ENCODE results near the gene SH3PXD2A. TPM values are rescaled to one million over a fixed set of nuclear protein-coding genes. Genes with fewer than 3 reads are reported as not detected.

Gene SH3PXD2A
- total RNA-seq, 4 donors from 2014 or later, result 6.2 to 16.8 (median 11.4) TPM

DNA sequence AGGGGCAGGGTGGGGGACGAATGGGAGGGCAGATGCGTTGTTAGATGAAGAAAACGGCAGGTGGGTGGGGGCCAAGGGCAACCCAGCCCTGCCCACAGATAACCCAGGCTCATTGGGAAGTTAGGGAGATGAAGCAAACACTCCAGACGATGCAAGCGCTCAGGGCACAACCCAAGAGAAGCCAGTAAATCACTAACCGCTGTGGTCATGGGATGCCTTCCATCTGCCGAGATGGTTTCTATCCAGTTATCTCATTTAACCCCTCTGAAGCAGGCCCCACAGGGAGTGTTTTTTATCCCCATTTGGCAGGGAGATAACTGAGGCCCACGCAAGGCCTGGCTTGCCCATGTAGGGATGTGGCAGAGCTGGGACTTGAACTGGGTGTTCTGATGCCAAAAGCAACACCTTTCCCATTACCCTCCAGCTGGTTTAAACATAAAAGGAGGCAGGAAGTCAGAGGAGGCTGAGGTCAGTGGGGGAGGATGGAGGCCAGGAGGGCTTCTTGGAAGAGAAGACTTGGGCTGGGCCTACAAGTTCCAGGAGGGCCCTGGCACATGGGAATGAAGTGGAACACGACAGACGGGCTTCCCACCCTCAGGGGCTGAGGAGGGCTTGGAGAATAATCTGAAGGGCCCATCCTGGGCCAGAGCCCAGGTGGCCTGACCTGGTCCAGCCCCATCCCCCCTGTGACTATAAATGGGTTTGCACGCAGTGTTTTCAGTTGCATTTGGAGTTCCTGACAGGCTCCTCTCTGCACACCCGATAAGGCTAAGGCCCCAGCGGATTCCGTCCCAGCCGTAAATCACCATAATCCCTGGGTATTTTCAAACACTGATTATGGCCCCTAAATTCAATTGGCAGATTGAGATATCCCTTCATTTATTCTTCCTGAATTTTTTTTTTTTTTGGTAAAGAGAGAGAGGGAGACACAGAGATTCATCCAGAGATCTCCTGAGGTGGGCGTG, 281.0 kb downstream of the SH3PXD2A start:
- ATAC-seq (no peak), DNase-seq (no peak)
- peaks cover 0 to 16% of the 10 kb centered on the region in 2 donors for H3K36me3 ChIP-seq
- TF ChIP-seq POLR2A (IDR thresholded peaks at IDR 0.05), result no peak
- TF ChIP-seq, protein P1, sequence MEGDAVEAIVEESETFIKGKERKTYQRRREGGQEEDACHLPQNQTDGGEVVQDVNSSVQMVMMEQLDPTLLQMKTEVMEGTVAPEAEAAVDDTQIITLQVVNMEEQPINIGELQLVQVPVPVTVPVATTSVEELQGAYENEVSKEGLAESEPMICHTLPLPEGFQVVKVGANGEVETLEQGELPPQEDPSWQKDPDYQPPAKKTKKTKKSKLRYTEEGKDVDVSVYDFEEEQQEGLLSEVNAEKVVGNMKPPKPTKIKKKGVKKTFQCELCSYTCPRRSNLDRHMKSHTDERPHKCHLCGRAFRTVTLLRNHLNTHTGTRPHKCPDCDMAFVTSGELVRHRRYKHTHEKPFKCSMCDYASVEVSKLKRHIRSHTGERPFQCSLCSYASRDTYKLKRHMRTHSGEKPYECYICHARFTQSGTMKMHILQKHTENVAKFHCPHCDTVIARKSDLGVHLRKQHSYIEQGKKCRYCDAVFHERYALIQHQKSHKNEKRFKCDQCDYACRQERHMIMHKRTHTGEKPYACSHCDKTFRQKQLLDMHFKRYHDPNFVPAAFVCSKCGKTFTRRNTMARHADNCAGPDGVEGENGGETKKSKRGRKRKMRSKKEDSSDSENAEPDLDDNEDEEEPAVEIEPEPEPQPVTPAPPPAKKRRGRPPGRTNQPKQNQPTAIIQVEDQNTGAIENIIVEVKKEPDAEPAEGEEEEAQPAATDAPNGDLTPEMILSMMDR (IDR thresholded peaks at IDR 0.05 in 4 of 5, conservative IDR thresholded peaks at IDR 0.05 in 1 of 5), result no peak
- H3K9me3 ChIP-seq, result no peaks in the 10 kb centered on the region
- H3K4me1 ChIP-seq, result peaks cover 9 to 12% of the 10 kb centered on the region in 2 donors
- in situ Hi-C loops (cut with MboI; ENCODE audit: low sequenced_read_pairs in 4 of 4), result loop anchor here in 2 of 4 donors (25.0 kb wide), 2 partner anchors 162 to 288 kb away; partner anchors contain the start of gene SH3PXD2A (in 1 of the 2)
- no peak overlapping the region for H3K4me3 ChIP-seq
- intact Hi-C loops (cut with DNase I; ENCODE audit: low total_unique reads), result no loop called here
- no peak overlapping the region for H3K27ac ChIP-seq
- no peaks in the 10 kb centered on the region for H3K27me3 ChIP-seq

- no peak overlapping the region for H3K27ac ChIP-seq
- H3K36me3 ChIP-seq, result peaks cover 0 to 16% of the 10 kb centered on the region in 2 donors
- H3K9me3 ChIP-seq, result no peaks in the 10 kb centered on the region
- DNase-seq, result no peak
- TF ChIP-seq, protein P1 (IDR thresholded peaks at IDR 0.05 in 4 of 5, conservative IDR thresholded peaks at IDR 0.05 in 1 of 5), result no peak
- intact Hi-C loops (cut with DNase I; ENCODE audit: low total_unique reads), result no loop called here
- peaks cover 0 to 3% of the 10 kb centered on the region in 2 donors for H3K4me1 ChIP-seq
- ATAC-seq, result no peak
- in situ Hi-C loops (cut with MboI; ENCODE audit: low sequenced_read_pairs in 4 of 4), result no loop called here
- no peak overlapping the region for H3K4me3 ChIP-seq
- no peaks in the 10 kb centered on the region for H3K27me3 ChIP-seq
These were observed 282.2 kb downstream of the SH3PXD2A start for GRCh38 chr10:103573205-103573487.

DNA sequence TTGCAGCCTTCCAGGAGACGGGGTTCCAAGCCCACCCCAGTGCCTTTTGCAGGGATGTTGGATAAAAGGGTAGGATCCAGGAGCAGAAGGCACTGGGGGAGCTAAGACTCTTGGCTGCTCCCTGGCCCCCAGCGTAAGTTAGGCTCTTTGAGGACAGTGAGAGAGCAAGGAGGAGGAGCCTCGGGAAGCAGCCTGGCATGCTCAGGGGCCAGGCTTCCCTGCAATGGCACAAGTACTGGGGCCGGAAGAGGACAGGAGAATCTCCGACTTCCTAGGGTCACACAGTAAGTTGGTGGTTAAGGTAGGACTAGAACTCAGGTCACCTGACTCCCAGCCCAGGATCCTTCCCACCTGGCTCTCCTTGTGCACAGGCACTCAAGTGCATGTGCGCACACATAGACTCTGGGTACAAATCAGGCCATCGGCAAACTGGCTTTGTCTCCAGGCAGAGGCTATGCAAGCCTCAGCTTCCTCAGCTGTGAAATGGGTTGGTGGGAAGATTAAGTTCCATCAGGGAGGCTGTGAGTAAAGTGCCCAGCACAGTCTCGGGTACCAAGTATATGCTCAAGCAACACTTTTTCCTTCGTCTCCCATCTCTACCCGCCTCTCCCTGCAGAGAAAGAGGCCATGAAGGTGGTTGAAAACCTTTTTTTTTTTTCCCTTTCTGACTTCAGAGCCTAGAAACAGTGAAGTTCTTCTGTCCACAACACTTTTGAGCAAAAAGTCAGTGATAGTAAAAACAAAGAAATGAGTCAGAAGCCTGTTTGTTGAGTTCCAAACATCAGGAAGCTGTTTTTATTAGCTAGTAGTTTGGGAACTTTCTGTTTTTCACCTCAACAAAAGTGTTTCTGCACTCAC, 282.8 kb downstream of the SH3PXD2A start:
- Histone ChIP-seq H3K4me3 (no peak overlapping the region), H3K4me1 (peaks cover 0 to 3% of the 10 kb centered on the region in 2 donors), H3K9me3 (no peaks in the 10 kb centered on the region), H3K27me3 (no peaks in the 10 kb centered on the region), H3K27ac (no peak overlapping the region), H3K36me3 (peaks cover 0 to 16% of the 10 kb centered on the region in 2 donors)
- intact Hi-C loops (cut with DNase I; ENCODE audit: low total_unique reads) (no loop called here), in situ Hi-C loops (cut with MboI; ENCODE audit: low sequenced_read_pairs in 4 of 4) (no loop called here)
- ATAC-seq (no peak), DNase-seq (no peak)
- TF ChIP-seq, protein P1 (IDR thresholded peaks at IDR 0.05 in 4 of 5, conservative IDR thresholded peaks at IDR 0.05 in 1 of 5), result no peak
- no peak for TF ChIP-seq POLR2A (IDR thresholded peaks at IDR 0.05)

- DNase-seq, result no peak
- no peaks in the 10 kb centered on the region for H3K9me3 ChIP-seq
- peaks cover 0 to 3% of the 10 kb centered on the region in 2 donors for H3K4me1 ChIP-seq
- intact Hi-C loops (cut with DNase I; ENCODE audit: low total_unique reads), result no loop called here
- H3K27ac ChIP-seq, result no peak overlapping the region
- no peak overlapping the region for H3K4me3 ChIP-seq
- no peaks in the 10 kb centered on the region for H3K27me3 ChIP-seq
- TF ChIP-seq, protein P1 (IDR thresholded peaks at IDR 0.05 in 4 of 5, conservative IDR thresholded peaks at IDR 0.05 in 1 of 5), result no peak
- TF ChIP-seq POLR2A (IDR thresholded peaks at IDR 0.05), result no peak
- ATAC-seq, result no peak
- peaks cover 0 to 16% of the 10 kb centered on the region in 2 donors for H3K36me3 ChIP-seq
- in situ Hi-C loops (cut with MboI; ENCODE audit: low sequenced_read_pairs in 4 of 4), result no loop called here
These were observed 283.8 kb downstream of the SH3PXD2A start for GRCh38 chr10:103571656-103571975.

Measured in gastrocnemius medialis (tissue), 4 donors.